ENCODE measurements around the gene DHX38.

The DHX38 gene

GRCh38 chr16:72138064-72138572 lies 44.5 kb downstream of the DHX38 start:
- Histone ChIP-seq H3K4me1 (ENCODE audit: insufficient read depth, low read length, poor library complexity, severe bottlenecking) (no peaks in the 10 kb centered on the region), H3K9ac (ENCODE audit: low read depth, low read length, poor library complexity, severe bottlenecking) (no peak overlapping the region), H3F3A (ENCODE audit: low read depth) (no peaks in the 10 kb centered on the region), H2AFZ (ENCODE audit: low read length) (no peak overlapping the region), H3K36me3 (ENCODE audit: insufficient read depth, low read length) (no peaks in the 10 kb centered on the region), H3K9me2 (replicated peaks; ENCODE audit: low read depth, low read length) (no peaks in the 10 kb centered on the region), H3K27me3 (ENCODE audit: insufficient read depth, low read length, poor library complexity, severe bottlenecking) (no peaks in the 10 kb centered on the region), H3K4me2 (ENCODE audit: low read depth, low read length, poor library complexity, severe bottlenecking) (no peak overlapping the region), H3K9me3 (ENCODE audit: insufficient read depth, low read depth, low read length) (no peaks in the 10 kb centered on the region), H4K20me1 (ENCODE audit: insufficient read depth, low read length, poor library complexity, severe bottlenecking) (no peaks in the 10 kb centered on the region), H3K4me3 (ENCODE audit: low read length, poor library complexity, severe bottlenecking) (no peak overlapping the region), H3K79me2 (ENCODE audit: insufficient read depth, low read length) (no peaks in the 10 kb centered on the region)
- TF ChIP-seq EZH2phosphoT487 (IDR thresholded peaks at IDR 0.05; ENCODE audit: borderline replicate concordance): no peak
- no peak for TF ChIP-seq CTCF (conservative IDR thresholded peaks at IDR 0.05; ENCODE audit: low read length)

- Histone ChIP-seq H3K79me2 (ENCODE audit: insufficient read depth, low read length) (no peaks in the 10 kb centered on the region), H3K27me3 (ENCODE audit: insufficient read depth, low read length, poor library complexity, severe bottlenecking) (no peaks in the 10 kb centered on the region), H3K4me1 (ENCODE audit: insufficient read depth, low read length, poor library complexity, severe bottlenecking) (no peaks in the 10 kb centered on the region), H3K4me2 (ENCODE audit: low read depth, low read length, poor library complexity, severe bottlenecking) (no peak overlapping the region), H3K9me3 (ENCODE audit: insufficient read depth, low read depth, low read length) (no peaks in the 10 kb centered on the region), H3K9ac (ENCODE audit: low read depth, low read length, poor library complexity, severe bottlenecking) (no peak overlapping the region), H3K9me2 (replicated peaks; ENCODE audit: low read depth, low read length) (no peaks in the 10 kb centered on the region), H4K20me1 (ENCODE audit: insufficient read depth, low read length, poor library complexity, severe bottlenecking) (no peaks in the 10 kb centered on the region), H3K4me3 (ENCODE audit: low read length, poor library complexity, severe bottlenecking) (no peak overlapping the region), H3F3A (ENCODE audit: low read depth) (no peaks in the 10 kb centered on the region), H3K36me3 (ENCODE audit: insufficient read depth, low read length) (no peaks in the 10 kb centered on the region), H2AFZ (ENCODE audit: low read length) (no peak overlapping the region)
- no peak for TF ChIP-seq EZH2phosphoT487 (IDR thresholded peaks at IDR 0.05; ENCODE audit: borderline replicate concordance)
- TF ChIP-seq CTCF (conservative IDR thresholded peaks at IDR 0.05; ENCODE audit: low read length): no peak
These were observed 46.3 kb downstream of the DHX38 start for GRCh38 chr16:72139908-72140307.

- H3K9me3 ChIP-seq (ENCODE audit: insufficient read depth, low read depth, low read length): no peaks in the 10 kb centered on the region
- no peak overlapping the region for H3K4me3 ChIP-seq (ENCODE audit: low read length, poor library complexity, severe bottlenecking)
- no peak overlapping the region for H3K4me2 ChIP-seq (ENCODE audit: low read depth, low read length, poor library complexity, severe bottlenecking)
- no peaks in the 10 kb centered on the region for H3F3A ChIP-seq (ENCODE audit: low read depth)
- TF ChIP-seq CTCF (conservative IDR thresholded peaks at IDR 0.05; ENCODE audit: low read length): no peak
- no peak for TF ChIP-seq EZH2phosphoT487 (IDR thresholded peaks at IDR 0.05; ENCODE audit: borderline replicate concordance)
- no peaks in the 10 kb centered on the region for H3K27me3 ChIP-seq (ENCODE audit: insufficient read depth, low read length, poor library complexity, severe bottlenecking)
- no peak overlapping the region for H2AFZ ChIP-seq (ENCODE audit: low read length)
- H4K20me1 ChIP-seq (ENCODE audit: insufficient read depth, low read length, poor library complexity, severe bottlenecking): no peaks in the 10 kb centered on the region
- H3K9me2 ChIP-seq (replicated peaks; ENCODE audit: low read depth, low read length): no peaks in the 10 kb centered on the region
- H3K9ac ChIP-seq (ENCODE audit: low read depth, low read length, poor library complexity, severe bottlenecking): no peak overlapping the region
- no peaks in the 10 kb centered on the region for H3K36me3 ChIP-seq (ENCODE audit: insufficient read depth, low read length)
- H3K79me2 ChIP-seq (ENCODE audit: insufficient read depth, low read length): no peaks in the 10 kb centered on the region
- no peaks in the 10 kb centered on the region for H3K4me1 ChIP-seq (ENCODE audit: insufficient read depth, low read length, poor library complexity, severe bottlenecking)
These were observed 48.8 kb downstream of the DHX38 start for GRCh38 chr16:72142476-72142875.

All from Loucy (cell line).